NCI-H82 treated with DMSO at 0.1 percent for 48 hours (cell line): ENCODE data around the gene PSKH1.
A peak's percentile ranks its signal among the peaks of the same experiment; 100 is the strongest.
"Not testable (repeated sequence)": the region's sequence is repeated elsewhere in the genome, so short reads cannot be mapped to it uniquely, and the experiment has no call there.

Experiments
- DNase-seq: peaks from one replicate; lab custom pipeline; 2025; ENCODE audit not compliant: unreplicated experiment; lab: John Stamatoyannopoulos, UW

The PSKH1 gene

GRCh38 chr16:67923414-67924116, 30.5 kb downstream of the PSKH1 start:
- no peak for DNase-seq

GRCh38 chr16:67924140-67924906, 31.3 kb downstream of the PSKH1 start:
- no peak for DNase-seq

GRCh38 chr16:67926181-67926750, 33.2 kb downstream of the PSKH1 start:
- DNase-seq: peak; percentile 7

- no peak for DNase-seq
Observed at GRCh38 chr16:67927131-67927941, 34.3 kb downstream of the PSKH1 start.

- no peak for DNase-seq
Observed at GRCh38 chr16:67928147-67928546, 35.1 kb downstream of the PSKH1 start.

GRCh38 chr16:67928561-67929364, 35.7 kb downstream of the PSKH1 start:
- DNase-seq: peak; percentile 19

- no peak for DNase-seq
Observed at GRCh38 chr16:67930191-67930590, 37.1 kb downstream of the PSKH1 start.

GRCh38 chr16:67930678-67931211, 37.7 kb downstream of the PSKH1 start:
- DNase-seq: no peak

- DNase-seq: no peak
Observed at GRCh38 chr16:67931712-67932461, 38.8 kb downstream of the PSKH1 start, which contains the start of gene CTRL. CTRL (minus strand) TSS chr16:67931862; CDS start chr16:67931852, 10 bp downstream.

- no peak for DNase-seq
Observed at GRCh38 chr16:67932462-67932840, 39.4 kb downstream of the PSKH1 start.

GRCh38 chr16:67933805-67934204, 40.8 kb downstream of the PSKH1 start:
- DNase-seq: no peak

- DNase-seq: no peak
Observed at GRCh38 chr16:67934306-67935100, 41.4 kb downstream of the PSKH1 start.

GRCh38 chr16:67935101-67935401, 42.0 kb downstream of the PSKH1 start:
- no peak for DNase-seq

- DNase-seq: peak; percentile 92
Observed at GRCh38 chr16:67935402-67936123, 42.5 kb downstream of the PSKH1 start.

GRCh38 chr16:67936124-67936879, 43.2 kb downstream of the PSKH1 start, which contains the start of gene PSMB10:
PSMB10 (minus strand) TSS chr16:67936850; CDS start chr16:67936749, 101 bp downstream.
- no peak for DNase-seq

GRCh38 chr16:67936880-67937605, 44.0 kb downstream of the PSKH1 start:
- DNase-seq: no peak

GRCh38 chr16:67937713-67938112, 44.7 kb downstream of the PSKH1 start:
- not testable (repeated sequence) for DNase-seq
